GM19239 (cell line): ENCODE measurements around the gene JAKMIP2.
"Not testable (repeated sequence)": the region's sequence is repeated elsewhere in the genome, so short reads cannot be mapped to it uniquely, and the experiment has no call there.

ENCODE experiments used
- DNase-seq: peaks from one replicate; pipeline ENCODE4 v3.0.0; 2011; ENCODE audit warnings: low spot score; ENCODE audit not compliant: insufficient read length
- FAIRE-seq: peaks from 2 replicates; lab custom pipeline; 2011; peaks lifted over from hg19 to GRCh38; lab: Jason Lieb, UNC

Gene JAKMIP2

GRCh38 chr5:147567917-147568598 lies 214.5 kb downstream of the JAKMIP2 start:
- no peak for DNase-seq
- FAIRE-seq = no peak

GRCh38 chr5:147565524-147565923 lies 217.0 kb downstream of the JAKMIP2 start:
- FAIRE-seq (no peak), DNase-seq (no peak)

- no peak for DNase-seq
- no peak for FAIRE-seq
Measured at GRCh38 chr5:147564124-147564486, 218.4 kb downstream of the JAKMIP2 start.

- DNase-seq = no peak
- FAIRE-seq = no peak
Measured at GRCh38 chr5:147563466-147564123, 218.9 kb downstream of the JAKMIP2 start.

GRCh38 chr5:147561435-147561834 lies 221.1 kb downstream of the JAKMIP2 start:
- FAIRE-seq = no peak
- DNase-seq = no peak

GRCh38 chr5:147560718-147561331 lies 221.7 kb downstream of the JAKMIP2 start:
- FAIRE-seq (no peak), DNase-seq (no peak)

- no peak for DNase-seq
- FAIRE-seq = no peak
Measured at GRCh38 chr5:147559749-147560148, 222.8 kb downstream of the JAKMIP2 start.

GRCh38 chr5:147558826-147559225 lies 223.7 kb downstream of the JAKMIP2 start:
- DNase-seq = no peak
- no peak for FAIRE-seq

GRCh38 chr5:147557876-147558745 lies 224.4 kb downstream of the JAKMIP2 start:
- DNase-seq = no peak
- no peak for FAIRE-seq

- FAIRE-seq (no peak), DNase-seq (no peak)
Measured at GRCh38 chr5:147555176-147555575, 227.4 kb downstream of the JAKMIP2 start.

GRCh38 chr5:147554261-147554817 lies 228.2 kb downstream of the JAKMIP2 start:
- FAIRE-seq (no peak), DNase-seq (no peak)

- not testable (repeated sequence) for FAIRE-seq, DNase-seq
Measured at GRCh38 chr5:147553817-147554216, 228.7 kb downstream of the JAKMIP2 start.

GRCh38 chr5:147552897-147553296 lies 229.6 kb downstream of the JAKMIP2 start:
- no peak for DNase-seq
- no peak for FAIRE-seq

GRCh38 chr5:147551677-147552076 lies 230.9 kb downstream of the JAKMIP2 start:
- DNase-seq = no peak
- FAIRE-seq = no peak

- FAIRE-seq = no peak
- DNase-seq = no peak
Measured at GRCh38 chr5:147547730-147548129, 234.8 kb downstream of the JAKMIP2 start.

GRCh38 chr5:147544556-147544955 lies 238.0 kb downstream of the JAKMIP2 start:
- DNase-seq = no peak
- no peak for FAIRE-seq

GRCh38 chr5:147539053-147539452 lies 243.5 kb downstream of the JAKMIP2 start:
- FAIRE-seq (no peak), DNase-seq (no peak)

GRCh38 chr5:147538236-147538635 lies 244.3 kb downstream of the JAKMIP2 start:
- FAIRE-seq (no peak), DNase-seq (no peak)
